Lung (tissue), 12 donors: Measurements from ENCODE around the gene DPH6. TPM values are rescaled to one million over a fixed set of nuclear protein-coding genes. Genes with fewer than 3 reads are reported as not detected.
"Not testable (repeated sequence)": the region's sequence is repeated elsewhere in the genome, so short reads cannot be mapped to it uniquely, and the experiment has no call there.

Experiments
- ATAC-seq: fragments of 200-7000 bp; cut with Tn5 transposase; one replicate; pipeline ENCODE4 v1.9.1; 2020; ENCODE audit warnings: moderate number of reproducible peaks; ENCODE audit not compliant: insufficient read depth, low FRiP score
- DNase-seq, 3 donors: peaks; one replicate each; pipeline ENCODE4 v3.0.0-alpha.2; 2013 to 2017
- H3K27ac ChIP-seq, 2 donors: one replicate each; pipeline ENCODE4 v1.5.1; 2013; ENCODE audit warnings: mild to moderate bottlenecking in 2 of 2, moderate library complexity in 2 of 2, control low read depth in 1 of 2, inconsistent platforms in 1 of 2, low read depth in 1 of 2, low read length in 1 of 2
- H3K27me3 ChIP-seq, 3 donors: one replicate each; pipeline ENCODE4 v1.5.1; 2013; ENCODE audit warnings: low read length in 2 of 3; ENCODE audit not compliant: control insufficient read depth in 3 of 3, insufficient read depth in 3 of 3
- H3K36me3 ChIP-seq, 4 donors: one replicate each; pipeline ENCODE4 v1.5.1; 2013; ENCODE audit warnings: low read length in 4 of 4, mild to moderate bottlenecking in 1 of 4, moderate library complexity in 1 of 4; ENCODE audit not compliant: control insufficient read depth in 4 of 4, insufficient read depth in 4 of 4
- H3K4me1 ChIP-seq, 5 donors: one replicate each; pipeline ENCODE4 v1.5.1; 2013; ENCODE audit warnings: low read length in 5 of 5, mild to moderate bottlenecking in 2 of 5, moderate library complexity in 1 of 5; ENCODE audit not compliant: control insufficient read depth in 5 of 5, insufficient read depth in 5 of 5
- H3K4me3 ChIP-seq: one replicate; pipeline ENCODE4 v1.5.1; 2013; ENCODE audit warnings: mild to moderate bottlenecking, control low read depth, moderate library complexity
- H3K9ac ChIP-seq, 2 donors: one replicate each; pipeline ENCODE4 v1.5.1; 2013; ENCODE audit warnings: low read length in 2 of 2, control low read depth in 1 of 2; ENCODE audit not compliant: insufficient read depth in 1 of 2
- H3K9me3 ChIP-seq, 4 donors: one replicate each; pipeline ENCODE4 v1.5.1; 2013; ENCODE audit warnings: low read length in 3 of 4, mild to moderate bottlenecking in 1 of 4, moderate library complexity in 1 of 4; ENCODE audit not compliant: control insufficient read depth in 4 of 4, insufficient read depth in 3 of 4
- WGBS, 2 donors: extraction: QIAGEN DNeasy Blood & Tissue Kit; methylation state at CpG; one replicate each; pipeline ENCODE4 v1.1.7; 2013; 5-methylcytosine and 5-hydroxymethylcytosine counted together
- polyA plus RNA-seq, 2 donors: library from polyadenylated mRNA; stranded (reverse); fragments of 200-250 nt; gene quantifications; one replicate each; pipeline ENCODE4 v1.2.1, GENCODE V29; 2013
- total RNA-seq, 2 donors: library from RNA; depleted of rRNA in 1 of 2; stranded (reverse); fragments of >200 nt in 1 of 2; gene quantifications; one replicate each; pipeline ENCODE4 v1.2.1, GENCODE V29; 2014 to 2021
- TF ChIP-seq, protein P1 (sequence below): IDR thresholded peaks from 2 replicates; pipeline ENCODE4 v1.5.1; 2012; ENCODE audit warnings: mild to moderate bottlenecking; ENCODE audit errors: control extremely low read depth, extremely low read depth
- donor health status: control.
- donor health status: control.
- donor health status: Bipolar disorder and iron deficiency.
- donor health status: healthy.
- donor health status: DM: yes; HTN: yes; CAD: no.

Gene DPH6
- total and polyA plus RNA-seq, 4 donors: 5.5 to 55.1 (median 14.8) TPM

GRCh38 chr15:35383506-35383905 lies 162.5 kb downstream of the DPH6 start:
- peaks cover 0 to 4% (median 0%) of the 10 kb centered on the region in 4 donors for H3K36me3 ChIP-seq
- 97% methylated on average over 2 of the region's 2 CpGs for WGBS, 2 donors
- DNase-seq (no peak), ATAC-seq (no peak)
- TF ChIP-seq, protein P1, sequence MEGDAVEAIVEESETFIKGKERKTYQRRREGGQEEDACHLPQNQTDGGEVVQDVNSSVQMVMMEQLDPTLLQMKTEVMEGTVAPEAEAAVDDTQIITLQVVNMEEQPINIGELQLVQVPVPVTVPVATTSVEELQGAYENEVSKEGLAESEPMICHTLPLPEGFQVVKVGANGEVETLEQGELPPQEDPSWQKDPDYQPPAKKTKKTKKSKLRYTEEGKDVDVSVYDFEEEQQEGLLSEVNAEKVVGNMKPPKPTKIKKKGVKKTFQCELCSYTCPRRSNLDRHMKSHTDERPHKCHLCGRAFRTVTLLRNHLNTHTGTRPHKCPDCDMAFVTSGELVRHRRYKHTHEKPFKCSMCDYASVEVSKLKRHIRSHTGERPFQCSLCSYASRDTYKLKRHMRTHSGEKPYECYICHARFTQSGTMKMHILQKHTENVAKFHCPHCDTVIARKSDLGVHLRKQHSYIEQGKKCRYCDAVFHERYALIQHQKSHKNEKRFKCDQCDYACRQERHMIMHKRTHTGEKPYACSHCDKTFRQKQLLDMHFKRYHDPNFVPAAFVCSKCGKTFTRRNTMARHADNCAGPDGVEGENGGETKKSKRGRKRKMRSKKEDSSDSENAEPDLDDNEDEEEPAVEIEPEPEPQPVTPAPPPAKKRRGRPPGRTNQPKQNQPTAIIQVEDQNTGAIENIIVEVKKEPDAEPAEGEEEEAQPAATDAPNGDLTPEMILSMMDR: no peak
- no peak overlapping the region for H3K4me3 ChIP-seq
- H3K4me1 ChIP-seq: no peaks in the 10 kb centered on the region
- no peak overlapping the region for H3K9ac ChIP-seq
- no peak overlapping the region for H3K27ac ChIP-seq
- H3K9me3 ChIP-seq: no peaks in the 10 kb centered on the region
- H3K27me3 ChIP-seq: no peaks in the 10 kb centered on the region

DNA sequence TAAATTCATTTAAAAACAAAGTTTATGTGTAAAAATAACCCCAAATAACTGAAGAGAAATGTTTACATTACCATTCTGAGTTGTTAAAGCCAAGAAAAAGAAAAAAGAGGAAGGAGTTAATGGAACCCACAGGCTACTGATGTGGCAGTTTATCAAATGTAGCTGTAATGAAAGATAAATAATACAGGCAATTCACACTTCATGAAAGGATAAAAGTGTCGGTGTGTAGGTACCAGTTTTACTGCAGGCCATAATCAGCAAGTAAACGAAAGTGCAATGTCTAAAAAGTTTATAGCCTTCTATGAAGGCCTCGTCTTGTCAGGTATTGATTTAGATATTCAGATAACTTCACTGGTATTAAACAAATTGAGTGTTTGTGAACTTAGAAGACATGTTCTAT lies 164.6 kb downstream of the DPH6 start:
- ATAC-seq (no peak), DNase-seq (no peak)
- WGBS, 2 donors: 38 to 57% methylated on average over 3 of the region's 3 CpGs
- Histone ChIP-seq H3K36me3 (peaks cover 0 to 4% (median 0%) of the 10 kb centered on the region in 4 donors), H3K9me3 (no peaks in the 10 kb centered on the region), H3K27ac (no peak overlapping the region), H3K4me3 (no peak overlapping the region), H3K9ac (no peak overlapping the region), H3K27me3 (no peaks in the 10 kb centered on the region), H3K4me1 (no peaks in the 10 kb centered on the region)
- TF ChIP-seq, protein P1: no peak

DNA sequence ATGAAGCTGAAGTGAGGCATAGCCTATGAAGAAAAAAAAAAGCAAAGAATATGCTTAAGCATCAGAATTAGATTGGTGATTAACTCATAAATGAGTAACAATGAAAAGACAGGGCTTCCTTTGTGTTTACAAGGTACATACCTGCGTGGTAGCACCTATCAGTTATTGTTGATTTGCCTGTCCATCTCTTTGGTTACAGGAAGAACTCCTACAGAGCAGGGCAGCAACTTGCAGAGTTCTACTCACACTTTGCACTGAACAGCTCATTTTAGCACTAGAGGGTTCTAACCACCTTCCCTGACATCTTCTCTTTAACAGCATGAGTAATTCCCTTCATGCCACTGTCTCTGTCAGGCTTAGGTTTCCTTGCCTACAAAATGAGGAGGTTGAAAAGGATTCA lies 166.0 kb downstream of the DPH6 start:
- Histone ChIP-seq H3K9ac (no peak overlapping the region), H3K36me3 (peaks cover 0 to 4% (median 0%) of the 10 kb centered on the region in 4 donors), H3K4me1 (no peaks in the 10 kb centered on the region), H3K4me3 (no peak overlapping the region), H3K27me3 (no peaks in the 10 kb centered on the region), H3K27ac (no peak overlapping the region), H3K9me3 (no peaks in the 10 kb centered on the region)
- ATAC-seq: no peak
- TF ChIP-seq, protein P1: no peak
- 93 to 98% methylated on average over 1 of the region's 1 CpG for WGBS, 2 donors
- no peak for DNase-seq

GRCh38 chr15:35378454-35378853 lies 167.5 kb downstream of the DPH6 start:
- H3K9ac ChIP-seq, ATAC-seq, H3K36me3 ChIP-seq, H3K9me3 ChIP-seq, DNase-seq, H3K27me3 ChIP-seq, H3K4me1 ChIP-seq, H3K27ac ChIP-seq, H3K4me3 ChIP-seq: not testable (repeated sequence)
- WGBS, 2 donors: 98 to 100% methylated on average over 1 of the region's 1 CpG
